ELR (cell line): ENCODE data around the gene RAD9A.

Experiments
- DNase-seq: peaks from one replicate; pipeline ENCODE4 v3.0.0-alpha.2; 2015; ENCODE audit warnings: low read depth

The RAD9A gene

DNA sequence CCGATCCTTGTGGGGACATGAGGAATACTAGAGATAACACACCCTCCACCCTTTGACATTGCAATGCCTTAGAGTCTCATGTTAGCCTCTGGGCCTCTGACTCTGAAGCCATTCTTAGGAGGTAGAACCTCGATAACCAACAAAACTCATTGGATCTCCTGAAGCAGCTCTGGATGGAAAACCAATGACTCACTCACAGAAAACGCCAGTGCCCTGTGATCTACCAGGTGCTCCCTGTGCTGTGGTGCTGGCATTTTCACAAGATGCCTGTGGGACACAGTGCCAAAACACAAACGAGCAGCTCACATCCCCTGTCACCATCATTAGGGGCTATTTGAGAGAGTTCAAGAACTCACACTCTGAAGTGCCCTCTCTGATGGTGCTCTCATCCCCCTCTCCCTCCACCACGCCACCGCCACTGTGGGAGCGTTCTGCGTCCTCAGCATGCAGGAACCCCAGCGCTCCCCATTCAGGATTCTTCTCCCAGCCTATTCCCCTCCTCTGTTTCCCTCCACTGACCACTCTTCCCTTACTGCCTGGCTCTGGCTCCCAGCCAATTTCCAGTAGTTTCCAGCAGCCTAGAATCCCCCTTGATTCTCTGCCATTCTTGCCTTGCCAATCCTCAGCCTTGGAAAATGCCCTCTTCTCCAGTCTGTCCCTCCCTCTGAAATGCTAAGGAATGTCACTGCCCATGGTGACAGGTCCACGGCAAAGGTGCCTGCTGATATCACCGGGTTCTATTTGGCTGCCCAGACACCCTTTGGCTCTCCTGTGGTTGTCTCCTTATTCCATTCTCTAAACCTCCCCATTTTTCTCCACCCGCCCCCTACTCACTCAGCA, 33.7 kb upstream of the RAD9A start:
- DNase-seq = peak; percentile 69

DNA sequence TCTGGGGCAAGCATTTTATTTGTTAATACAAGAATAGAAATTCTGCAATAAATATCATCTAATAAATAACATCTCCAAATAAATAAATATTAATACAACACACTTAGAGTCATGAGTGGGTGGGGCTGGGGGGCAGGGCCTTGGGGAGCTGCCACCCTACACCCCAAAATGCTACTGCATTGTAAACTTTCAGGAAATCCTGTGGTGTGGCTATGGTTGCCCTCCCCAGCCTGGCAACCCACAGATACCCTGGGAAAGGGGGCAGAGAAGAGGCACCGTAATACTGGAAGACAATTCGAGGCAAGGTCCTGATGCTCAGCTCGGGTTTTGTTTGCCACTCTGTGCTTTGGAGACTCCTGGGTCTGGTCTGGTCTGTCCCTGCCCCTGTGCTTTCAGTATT, 27.6 kb upstream of the RAD9A start:
- DNase-seq = no peak

DNA sequence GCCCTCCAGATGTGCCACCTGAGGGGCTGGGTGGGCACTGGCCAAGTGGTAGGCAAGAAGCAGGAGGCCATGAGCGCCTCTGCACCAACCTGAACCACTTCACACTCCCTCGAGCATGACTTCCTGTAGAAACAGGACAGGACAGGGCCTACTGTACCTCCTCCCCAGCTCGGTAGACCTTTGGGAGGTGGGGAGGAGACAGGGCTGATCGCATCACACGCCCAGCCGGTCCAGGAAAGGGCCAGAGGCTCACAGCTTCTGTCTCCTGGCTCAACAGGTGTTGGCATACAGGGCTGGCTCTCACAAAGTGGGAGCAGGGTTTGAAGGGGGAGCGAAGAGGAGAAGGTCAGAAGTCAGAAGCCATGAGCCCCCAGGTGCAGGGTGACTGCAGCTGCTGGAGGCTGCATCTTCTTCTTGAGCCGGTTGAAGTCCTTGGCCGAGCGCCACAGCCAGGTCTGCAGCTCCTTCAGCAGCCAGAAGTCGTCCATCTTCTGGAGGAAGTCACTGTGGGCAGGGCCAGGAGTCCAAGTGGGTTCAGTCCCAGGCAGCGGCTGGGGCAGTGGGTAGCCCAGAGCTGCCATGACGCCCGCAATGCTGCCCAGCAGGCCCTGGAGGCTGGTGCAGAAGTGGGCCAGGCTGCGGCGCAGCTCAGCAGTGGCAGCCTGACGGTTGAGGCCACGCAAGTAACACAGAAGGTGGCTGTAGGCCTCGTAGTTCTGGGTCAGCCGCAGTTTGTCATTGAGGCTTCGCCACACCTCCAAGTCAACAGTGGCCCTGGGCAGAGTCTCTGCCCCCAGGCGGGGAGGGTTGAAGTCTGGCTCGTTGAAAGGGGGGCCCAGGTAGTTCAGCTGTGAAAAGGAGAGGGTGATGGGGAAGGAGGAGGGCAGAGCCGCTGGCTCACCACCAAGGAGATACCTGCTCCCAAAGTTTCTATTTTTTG, 26.7 kb upstream of the RAD9A start:
- DNase-seq = no peak

DNA sequence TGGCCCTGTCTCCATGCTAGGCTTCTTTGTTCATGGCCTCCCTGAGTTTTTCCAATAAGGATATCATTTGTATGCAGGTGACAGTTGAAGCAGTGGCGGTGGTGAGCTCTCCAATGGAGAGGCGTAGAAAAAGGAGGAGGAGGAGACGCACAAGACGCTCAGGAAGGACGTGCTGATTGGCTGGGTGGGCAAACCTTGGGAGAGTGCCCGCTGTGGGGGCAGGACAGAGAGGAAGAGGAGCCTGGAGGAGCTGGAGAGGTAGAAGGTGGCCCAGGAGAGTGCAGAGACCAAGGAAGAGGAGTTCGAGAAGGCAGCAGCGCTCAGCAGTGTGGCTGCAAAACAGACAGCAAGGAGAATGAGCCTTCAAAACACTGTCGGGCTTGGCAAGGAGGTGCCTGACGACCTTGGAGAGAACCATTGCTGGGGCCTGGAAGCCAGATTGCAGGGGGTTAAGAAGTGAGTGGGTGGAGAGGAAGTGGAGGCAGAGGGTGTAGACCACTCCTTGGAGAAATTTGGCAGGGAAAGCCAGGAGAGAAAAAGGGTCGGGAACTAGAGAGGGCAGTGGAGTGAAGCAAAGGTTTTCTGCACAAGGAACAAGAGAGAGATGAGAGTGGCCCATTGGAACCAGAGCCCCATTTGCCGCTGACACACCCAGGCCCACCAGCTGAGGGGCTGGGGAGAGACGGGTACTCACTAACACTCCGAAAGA, 25.9 kb upstream of the RAD9A start:
- DNase-seq = no peak

DNA sequence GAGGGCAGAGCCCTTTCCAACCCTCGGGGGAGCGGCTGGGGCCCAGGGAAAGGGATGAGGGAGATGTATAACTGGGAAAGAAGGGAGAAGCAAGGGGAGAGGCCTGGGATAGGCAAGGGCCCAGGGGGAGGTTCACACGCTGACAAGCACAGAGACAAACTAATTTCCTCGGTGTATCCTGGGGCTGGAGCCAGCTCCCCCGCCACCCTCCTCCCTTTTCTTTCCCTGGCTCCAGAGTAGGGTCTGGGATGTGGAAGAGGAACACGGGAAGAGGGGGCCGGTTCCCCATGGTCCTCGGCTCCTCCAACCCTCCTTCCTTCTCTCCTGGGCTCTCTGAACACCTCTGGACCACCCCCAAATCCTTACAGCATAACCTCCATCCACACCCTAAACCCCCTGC, 25.2 kb upstream of the RAD9A start:
- DNase-seq = no peak

DNA sequence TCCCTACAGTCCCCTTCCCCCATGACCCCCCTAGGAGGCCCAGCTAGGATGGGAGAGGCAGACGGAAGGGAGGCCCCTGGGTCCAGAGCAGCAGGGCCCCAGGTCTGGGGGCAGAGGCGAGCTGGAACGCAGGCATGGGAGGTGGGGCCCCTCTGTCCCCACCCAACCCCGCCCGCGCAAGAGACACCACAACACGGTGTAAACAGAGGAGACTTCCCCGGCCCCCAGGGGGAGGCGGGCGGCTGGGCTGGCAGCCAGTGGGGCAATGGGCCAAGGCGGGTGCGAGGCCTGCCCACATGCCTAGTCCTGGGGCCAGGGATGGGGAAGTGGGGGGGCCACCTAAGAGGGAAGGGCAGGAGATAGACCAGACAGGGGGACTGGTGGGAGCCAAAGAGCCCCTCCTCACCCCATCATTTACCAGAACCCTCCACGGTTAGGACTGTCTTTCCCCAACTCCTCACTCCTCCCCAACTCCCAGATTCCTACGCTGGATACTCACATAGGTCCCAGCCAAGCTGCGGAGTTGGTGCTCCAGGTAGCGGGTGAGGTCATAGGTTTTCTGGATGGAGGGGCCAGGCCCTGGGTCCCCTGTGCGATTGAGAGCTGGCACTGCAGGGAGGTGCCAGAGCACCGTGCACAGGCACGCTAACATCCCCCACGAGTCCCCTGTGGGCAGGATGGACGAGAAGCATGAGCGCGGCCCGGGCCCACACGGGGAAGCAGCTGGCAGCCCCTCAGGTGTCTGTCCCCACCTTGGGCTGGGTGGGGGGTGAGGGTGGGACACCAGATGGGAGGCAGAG, 24.6 kb upstream of the RAD9A start:
- DNase-seq = no peak

DNA sequence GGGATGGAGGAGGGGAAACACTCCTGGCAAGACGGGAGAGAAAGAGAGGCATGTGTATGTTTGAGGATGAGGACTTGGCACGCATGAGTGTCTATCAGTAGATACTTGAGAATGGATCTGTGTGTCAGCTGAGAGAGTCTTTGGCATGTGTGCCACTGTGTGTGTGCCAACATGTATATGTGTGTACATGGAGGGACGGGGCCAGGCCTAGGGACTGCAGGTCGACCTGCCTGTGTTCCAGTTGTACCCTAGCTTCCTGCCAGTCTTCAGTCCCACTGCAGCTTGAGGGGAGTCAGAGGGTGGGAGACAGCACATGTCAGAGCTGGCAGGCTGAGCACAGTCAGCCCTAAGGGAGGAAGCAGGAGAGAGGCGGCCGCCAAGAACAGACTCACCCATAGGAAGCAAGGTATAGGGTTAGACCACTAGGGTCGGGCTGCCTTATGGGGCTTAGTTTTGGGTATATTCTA, 24.0 kb upstream of the RAD9A start:
- DNase-seq = no peak

DNA sequence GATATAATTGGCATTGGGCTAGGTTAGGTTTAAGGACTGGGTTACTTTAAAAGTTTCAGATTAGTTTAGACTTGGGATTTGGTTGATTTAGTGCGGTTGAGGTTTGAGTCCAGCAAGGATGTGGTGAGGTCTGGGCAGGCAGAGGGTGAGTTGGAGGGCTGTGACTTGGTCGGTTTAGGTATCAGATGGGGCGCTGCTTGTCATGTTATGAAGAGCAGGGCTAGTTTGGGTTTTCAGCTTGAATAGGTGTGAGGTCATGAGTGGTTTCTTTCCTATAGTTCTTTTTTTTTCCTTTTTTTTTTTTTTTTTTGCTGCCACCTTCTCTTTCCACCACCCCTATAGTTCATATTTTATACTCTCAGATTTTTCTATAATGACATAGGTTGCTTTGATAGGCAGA, 23.2 kb upstream of the RAD9A start:
- DNase-seq = no peak

DNA sequence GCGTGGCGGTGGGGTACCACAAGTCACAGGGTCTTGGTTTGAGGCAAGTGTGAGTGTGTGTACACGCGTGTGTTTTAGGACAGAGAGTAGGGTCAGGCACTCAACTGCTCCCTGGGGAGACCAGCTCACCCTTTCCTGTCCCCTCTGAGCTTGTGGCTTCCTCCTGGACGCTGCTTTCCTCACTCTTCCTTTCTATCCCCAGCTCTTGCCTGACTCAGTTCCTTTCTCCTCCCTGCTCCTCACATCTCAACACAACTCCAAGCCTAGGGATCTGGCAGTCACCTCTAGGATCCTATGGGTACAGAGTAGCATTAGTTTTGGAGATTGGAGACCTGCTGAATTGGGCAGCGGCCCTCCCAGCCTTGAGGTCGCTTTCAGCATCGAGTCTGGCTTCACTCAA, 22.5 kb upstream of the RAD9A start:
- no peak for DNase-seq

DNA sequence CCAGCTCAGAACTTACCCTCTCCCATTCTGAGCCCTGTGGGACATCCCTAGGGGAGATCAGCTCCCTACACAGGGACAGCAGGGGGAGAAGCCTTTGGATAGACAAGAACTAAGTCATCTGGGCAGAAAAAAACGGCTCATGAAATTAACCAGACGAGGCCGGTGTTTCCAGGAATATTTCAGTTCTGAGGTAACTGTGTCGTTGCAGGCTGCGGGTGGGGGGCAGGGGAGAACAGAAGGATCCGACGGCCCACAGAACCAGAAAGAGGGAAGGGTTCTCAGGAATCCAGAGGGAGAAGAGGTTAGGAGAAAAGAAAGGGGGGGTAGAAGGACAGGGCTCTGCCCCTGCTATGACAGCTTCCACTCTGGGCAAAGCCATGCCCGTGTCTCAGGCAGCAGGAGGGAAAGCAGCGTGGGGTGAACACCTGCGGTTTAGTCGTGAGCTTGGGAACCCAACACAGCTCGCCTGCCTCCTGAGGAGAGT, 21.9 kb upstream of the RAD9A start:
- no peak for DNase-seq

DNA sequence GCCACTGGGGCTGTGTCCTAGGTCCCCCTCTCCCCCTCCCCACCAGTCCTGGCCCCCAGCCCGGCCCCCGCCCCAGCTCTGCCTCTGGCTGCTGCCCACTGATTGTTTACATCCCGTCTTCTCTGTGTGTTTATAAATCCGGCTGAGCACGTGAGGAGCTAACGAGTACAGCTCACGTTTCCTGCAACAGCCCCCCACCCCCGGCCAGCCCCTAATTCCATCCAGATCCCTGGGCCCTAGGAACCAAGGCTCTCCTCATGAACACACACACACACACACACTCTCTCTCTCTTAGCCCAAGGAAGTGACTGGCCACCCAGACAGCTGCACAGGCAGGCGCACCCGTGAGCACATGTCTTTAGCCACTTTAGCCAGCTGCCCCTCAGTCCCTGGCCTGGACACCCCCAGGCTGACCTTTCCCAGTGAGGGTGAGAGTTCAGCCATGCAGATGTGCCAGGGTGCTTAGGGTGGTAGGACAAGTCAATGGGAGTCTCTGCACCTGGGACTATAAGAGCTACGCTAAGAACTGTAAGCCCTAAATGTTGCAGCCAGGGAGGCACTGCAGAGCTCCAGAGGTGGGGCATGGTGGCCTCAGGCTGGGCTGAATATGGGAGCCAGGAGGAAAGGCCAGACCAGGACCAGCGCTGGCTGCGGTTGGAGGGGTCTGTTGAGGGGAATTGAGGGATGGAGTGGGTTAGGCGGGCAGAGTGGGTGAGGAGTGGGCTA, 21.3 kb upstream of the RAD9A start:
- DNase-seq = peak; percentile 68

DNA sequence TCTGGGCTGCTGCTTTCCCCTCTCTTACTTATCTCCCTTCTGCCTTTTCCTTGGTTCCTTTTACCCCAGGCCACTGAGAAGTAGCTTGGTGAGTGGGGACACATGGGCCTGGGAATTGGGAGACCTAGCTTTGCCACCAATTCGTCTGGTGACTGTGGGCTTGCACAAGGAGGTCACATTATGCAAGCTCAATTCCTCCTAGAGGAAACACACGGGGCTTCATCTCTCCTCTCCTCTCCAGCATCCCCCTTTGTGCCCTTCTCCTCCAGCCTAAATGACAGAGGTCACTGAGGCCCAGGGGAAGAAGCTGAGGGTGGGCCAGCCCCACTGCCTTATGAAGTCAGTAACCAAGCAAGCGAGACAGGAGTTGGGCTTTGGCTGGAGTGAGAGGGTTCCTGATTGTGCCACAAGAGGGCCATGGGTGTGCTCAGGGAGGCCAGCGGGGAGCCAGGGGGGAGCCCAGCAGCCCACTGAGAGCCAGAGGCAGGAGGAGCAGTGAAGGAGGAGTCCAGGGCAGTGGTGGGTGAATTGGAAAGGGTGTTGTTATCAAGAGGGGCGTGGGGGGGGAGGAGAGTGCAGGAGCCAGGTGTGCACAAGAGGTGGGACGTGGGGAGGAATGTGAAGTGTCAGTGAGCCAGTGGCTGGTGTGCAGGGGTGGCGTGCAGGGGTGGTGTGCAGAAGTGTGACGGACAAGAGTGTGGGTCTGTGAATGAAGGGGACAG, 20.4 kb upstream of the RAD9A start:
- DNase-seq = peak; percentile 77

DNA sequence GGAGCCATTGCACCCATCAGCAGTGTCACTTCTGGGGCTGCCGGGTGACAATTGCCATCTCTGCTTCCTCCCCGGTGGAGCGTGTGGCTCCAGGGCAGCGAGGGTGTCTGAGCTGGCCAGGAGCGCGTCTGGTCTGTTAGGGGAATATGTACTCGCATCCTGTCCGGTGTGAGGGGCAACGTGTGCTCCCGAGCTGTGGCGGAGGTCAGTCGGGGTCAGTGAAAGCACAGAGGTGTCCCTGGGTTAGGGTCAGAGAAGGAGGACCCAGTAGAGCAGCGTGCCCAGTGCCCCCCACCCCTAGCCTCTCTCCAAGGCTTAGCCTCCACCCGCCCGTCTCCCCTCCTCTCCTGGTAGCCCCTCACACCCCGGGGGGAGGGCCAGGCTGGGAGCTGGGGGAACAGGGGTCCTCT, 19.9 kb upstream of the RAD9A start:
- DNase-seq = no peak

DNA sequence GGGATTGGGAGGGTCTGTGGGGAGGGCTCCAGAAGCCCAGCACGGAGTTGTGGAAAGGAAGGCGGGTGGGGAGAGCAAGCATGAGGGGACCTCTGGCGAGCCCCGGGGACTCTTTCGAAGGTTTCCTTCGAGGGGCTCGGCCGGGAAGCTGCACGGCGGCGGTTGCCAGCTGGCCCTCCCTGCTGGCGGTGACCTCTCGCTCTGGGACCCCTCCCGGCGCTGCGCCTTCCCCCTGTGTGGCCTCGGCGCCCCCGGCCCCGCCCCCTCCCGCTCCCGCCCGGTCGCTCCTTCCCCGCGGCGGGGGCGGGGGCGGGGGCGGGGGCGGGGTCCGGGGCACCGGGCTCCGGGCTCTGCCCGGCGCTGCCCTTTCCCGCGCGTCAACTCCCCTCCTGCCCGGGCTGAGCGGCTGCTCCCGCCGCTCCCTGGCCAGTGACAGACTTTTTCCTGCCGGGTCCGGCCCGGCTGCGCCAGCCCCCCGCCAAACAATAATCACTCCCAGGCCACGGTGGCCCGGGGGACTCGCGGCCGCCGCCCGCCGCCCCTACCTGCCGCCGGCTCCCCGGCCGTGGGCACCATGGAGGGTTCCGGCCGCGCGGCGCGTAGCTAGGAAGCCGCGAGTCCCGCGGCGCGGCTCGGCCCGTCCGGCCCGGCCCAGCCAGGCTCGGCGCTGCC, 19.3 kb upstream of the RAD9A start:
- DNase-seq = no peak

DNA sequence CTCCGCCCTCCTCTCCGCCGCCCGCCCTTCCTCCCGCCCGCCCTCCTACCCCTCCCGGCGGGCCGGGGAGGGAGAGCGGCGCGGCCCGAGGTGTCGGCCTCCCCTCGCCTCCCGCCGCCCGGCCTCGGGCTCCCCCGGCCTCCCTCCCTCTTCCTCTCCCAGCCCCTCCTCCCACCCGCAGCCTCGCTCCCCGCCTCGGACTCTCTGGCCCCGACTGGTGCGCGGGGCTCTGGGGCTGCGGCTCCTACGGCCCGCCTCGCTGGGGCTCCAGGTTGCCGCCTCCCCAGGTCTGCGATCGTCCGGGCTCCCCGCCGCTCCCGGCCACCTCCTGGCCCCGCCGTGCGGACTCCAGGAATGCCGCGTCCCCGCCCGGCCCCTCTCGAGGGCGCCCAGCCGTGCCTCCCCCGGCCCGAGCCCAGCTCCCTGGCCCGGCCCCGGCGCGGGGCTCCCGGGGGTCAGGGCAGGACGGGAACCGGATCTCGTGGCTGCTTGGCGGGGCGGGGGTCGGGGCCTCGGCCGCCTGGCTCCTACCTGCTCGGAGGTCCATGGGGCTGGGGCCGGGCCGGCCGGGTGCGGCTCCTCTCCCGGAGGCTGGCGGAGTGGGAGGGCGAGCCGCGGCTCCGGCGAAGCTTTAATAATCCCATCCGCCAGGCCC, 18.7 kb upstream of the RAD9A start, which contains the start of gene CLCF1:
TSS of gene CLCF1 (minus strand) at position 606 of the 655 bp plus-strand sequence. CDS start at position 547, 59 bp downstream.
- DNase-seq = peak; percentile 66

DNA sequence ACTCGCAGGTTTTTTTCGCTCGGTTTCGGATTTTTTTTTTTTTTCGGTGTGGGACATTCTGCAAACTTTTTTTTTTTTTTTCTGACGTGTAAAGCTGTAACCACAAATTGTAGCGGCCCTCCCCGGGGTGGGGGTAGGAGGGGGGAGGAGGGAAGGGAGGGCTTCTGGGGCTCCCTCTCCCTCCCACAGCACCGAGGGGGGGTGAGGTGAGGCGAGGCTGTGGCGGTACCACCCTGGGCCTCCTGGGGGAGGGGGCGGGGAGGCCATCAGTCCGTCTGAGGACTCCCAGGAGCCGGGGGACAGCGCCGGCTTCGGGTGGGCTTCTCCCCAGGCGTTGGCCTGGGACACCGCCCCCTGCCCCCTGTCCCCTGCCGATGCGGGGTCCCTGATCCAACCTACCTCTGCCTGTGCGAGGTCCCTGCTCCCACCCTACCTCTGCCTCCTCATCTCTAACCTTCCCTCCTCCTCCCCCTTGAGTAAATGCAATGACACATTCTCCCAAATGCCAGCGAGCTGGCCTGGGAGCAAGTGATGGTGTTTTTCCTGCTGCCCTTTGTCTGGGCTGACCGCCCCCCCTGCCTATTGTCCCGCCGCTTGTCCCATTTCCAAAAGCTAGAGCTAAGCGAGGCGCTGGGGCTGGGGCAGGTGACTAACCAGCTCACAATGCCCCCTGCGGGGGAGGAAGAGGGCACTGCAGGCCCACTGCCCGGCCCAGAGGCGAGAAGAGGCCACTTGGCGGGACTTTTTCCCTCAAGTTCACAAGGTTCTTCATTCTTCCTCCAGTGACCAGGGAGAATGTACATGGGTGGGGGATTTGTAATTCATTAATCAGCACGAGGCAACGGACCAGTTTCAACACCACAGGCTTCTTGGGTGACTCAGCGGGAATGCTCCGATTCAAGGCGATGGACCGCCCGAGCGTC, 17.9 kb upstream of the RAD9A start:
- peak; percentile 99 for DNase-seq

DNA sequence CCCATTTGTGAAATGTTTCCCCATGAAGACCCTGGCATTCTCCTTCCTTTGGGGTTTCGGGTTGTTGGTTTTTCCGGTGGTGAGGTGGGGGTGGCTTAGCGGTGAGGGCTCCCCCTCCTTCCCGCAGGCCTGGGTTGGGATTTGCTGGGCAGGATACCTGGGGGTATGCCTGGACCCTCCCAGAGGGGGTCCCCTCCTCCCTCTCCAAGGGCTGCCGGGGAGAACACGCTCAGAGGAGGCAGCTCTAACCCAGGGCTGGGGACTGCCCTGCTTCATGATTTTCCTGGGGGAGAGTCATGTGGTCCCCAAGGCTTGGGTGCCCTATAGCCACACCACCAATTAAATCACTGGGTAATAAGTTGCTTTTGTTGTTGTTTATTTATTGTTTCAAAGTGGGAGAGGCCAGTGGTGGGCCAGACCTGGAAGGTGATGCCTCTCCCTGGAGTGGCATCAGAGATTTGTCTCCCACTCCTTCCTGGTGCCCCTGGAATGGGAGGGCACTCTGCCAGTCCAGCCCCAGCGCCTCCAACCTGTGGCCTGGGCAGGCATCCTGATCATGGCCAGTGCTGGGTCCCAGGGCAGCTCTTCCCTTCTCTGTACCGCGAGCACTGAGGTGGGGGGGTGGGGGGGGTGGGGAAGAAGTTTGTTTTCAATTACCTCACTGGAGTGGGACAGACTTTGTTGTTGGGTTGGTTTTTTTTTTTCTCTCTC, 17.1 kb upstream of the RAD9A start:
- DNase-seq = peak; percentile 37
